Stomach (tissue), 19 donors: ENCODE data around the gene TTLL1. TPM values are rescaled to one million over a fixed set of nuclear protein-coding genes. Genes with fewer than 3 reads are reported as not detected.

Source experiments
- DNase-seq, 2 donors: peaks; one replicate each; pipeline versions ENCODE4 v3.0.0 to v3.0.0-alpha.2; 2013 to 2019
- H3K27ac ChIP-seq, 5 donors: fragments of 200-600 bp in 4 of 5; sonication (generic) in 4 of 5; one replicate each; pipeline ENCODE4 v1.5.1; 2013 to 2019; ENCODE audit warnings: mild to moderate bottlenecking in 1 of 5, moderate library complexity in 1 of 5
- H3K27me3 ChIP-seq, 3 donors: fragments of 200-600 bp; sonication (generic); one replicate each; pipeline ENCODE4 v1.5.1; 2017 to 2019; ENCODE audit warnings: mixed run types in 1 of 3
- H3K36me3 ChIP-seq, 4 donors: fragments of 200-600 bp; sonication (generic); 1 replicate in 3 of 4; 2 replicates in 1 of 4; pipeline ENCODE4 v1.5.1; 2016 to 2019
- H3K4me1 ChIP-seq, 4 donors: fragments of 200-600 bp; sonication (generic); one replicate each; pipeline ENCODE4 v1.5.1; 2016 to 2019
- H3K4me3 ChIP-seq, 4 donors: fragments of 200-600 bp; sonication (generic) in 3 of 4; one replicate each; pipeline ENCODE4 v1.5.1; 2016 to 2019; ENCODE audit warnings: mild to moderate bottlenecking in 1 of 4
- H3K9me3 ChIP-seq, 4 donors: fragments of 200-600 bp; sonication (generic); one replicate each; pipeline ENCODE4 v1.5.1; 2016 to 2019
- CTCF ChIP-seq, 7 experiments: fragments of 450-650 bp in 4 of 7; fragments of 200-600 bp in 3 of 7; sonication (generic) in 3 of 7; IDR thresholded peaks; one replicate each; pipeline ENCODE4 v1.5.1; 2016 to 2019; ENCODE audit warnings: antibody characterized with exemption in 7 of 7, control low read depth in 2 of 7, mild to moderate bottlenecking in 1 of 7
- EP300 ChIP-seq: sonication (generic); formaldehyde crosslinking; IDR thresholded peaks from one replicate; pipeline ENCODE4 v1.6.1; 2017; ENCODE audit warnings: antibody characterized with exemption
- POLR2A ChIP-seq, 4 donors: fragments of 450-650 bp; IDR thresholded peaks; one replicate each; pipeline ENCODE4 v1.6.1; 2016; ENCODE audit warnings: antibody characterized with exemption in 4 of 4, control low read depth in 2 of 4, mild to moderate bottlenecking in 1 of 4, moderate library complexity in 1 of 4
- POLR2AphosphoS5 ChIP-seq, 3 donors: sonication (generic); formaldehyde crosslinking; IDR thresholded peaks; one replicate each; pipeline ENCODE4 v1.6.1; 2016; ENCODE audit warnings: antibody characterized with exemption in 3 of 3
- WGBS, 5 donors: extraction: QIAGEN DNeasy Blood & Tissue Kit in 3 of 5; methylation state at CpG; one replicate each; pipeline versions ENCODE4 v1.1.5 to v1.1.7; 2013 to 2018; 5-methylcytosine and 5-hydroxymethylcytosine counted together
- intact Hi-C: fragments of 100-400 bp; cut with DNase I; formaldehyde crosslinking; loops from one replicate; pipeline ENCODE4 v1.15.1; 2023; ENCODE audit warnings: low total_unique reads
- long read RNA-seq, 10 donors: transcript quantifications; one replicate each; lab custom pipeline, GENCODE V29; 2026
- polyA plus RNA-seq, 3 donors: library from polyadenylated mRNA; stranded (reverse); fragments of 200-250 nt; gene quantifications; one replicate each; pipeline ENCODE4 v1.2.3, GENCODE V29; 2013
- total RNA-seq, 5 donors: library from RNA; depleted of rRNA; stranded (reverse); fragments of >200 nt; gene quantifications; one replicate each; pipeline versions ENCODE4 v1.1.0 to v1.2.3, GENCODE V29; 2014 to 2016
- donor health status: healthy with polysubstance abuse.
- donor health status: Bipolar disorder and iron deficiency.
- donor health status: healthy.

Gene TTLL1
- total RNA-seq (10 to 100 TPM in 1 of 5 donors, 1 to 10 TPM in 2, not detected in 2; 3.3 to 16.3 (median 6.5) TPM), polyA plus RNA-seq (1 to 10 TPM; 3.8 to 5.8 (median 3.8) TPM)
- long read RNA-seq, donor 1, transcript TTLL1-201 (11 exons, 1,645 nt), result major isoform, 5 of 5 reads
- long read RNA-seq, donor 1, partial matches to known transcripts, result 0 of 5 reads
- long read RNA-seq, donor 1, other reads (novel, unspliced or antisense), result 0 of 5 reads
- long read RNA-seq, donor 2, partial matches to known transcripts, result 0 of 3 reads
- long read RNA-seq, donor 2, other reads (novel, unspliced or antisense), result 0 of 3 reads
- long read RNA-seq, donor 3, partial matches to known transcripts, result 0 of 2 reads
- long read RNA-seq, donor 3, other reads (novel, unspliced or antisense), result 0 of 2 reads
- long read RNA-seq, donor 4, partial matches to known transcripts, result 0 of 1 reads
- long read RNA-seq, donor 4, other reads (novel, unspliced or antisense), result 0 of 1 reads
- long read RNA-seq, donor 5, partial matches to known transcripts, result 0 of 4 reads
- long read RNA-seq, donor 5, other reads (novel, unspliced or antisense), result 0 of 4 reads
- long read RNA-seq, donor 6, partial matches to known transcripts, result 0 of 4 reads
- long read RNA-seq, donor 6, other reads (novel, unspliced or antisense), result 0 of 4 reads
- long read RNA-seq, donor 7, partial matches to known transcripts, result 0 of 2 reads
- long read RNA-seq, donor 7, other reads (novel, unspliced or antisense), result 0 of 2 reads
- long read RNA-seq, donor 8, partial matches to known transcripts, result 0 of 1 reads
- long read RNA-seq, donor 8, other reads (novel, unspliced or antisense), result 0 of 1 reads
- long read RNA-seq, donor 9, partial matches to known transcripts, result 0 of 2 reads
- long read RNA-seq, donor 9, other reads (novel, unspliced or antisense), result 0 of 2 reads
- long read RNA-seq, donor 10, result 0 reads

DNA sequence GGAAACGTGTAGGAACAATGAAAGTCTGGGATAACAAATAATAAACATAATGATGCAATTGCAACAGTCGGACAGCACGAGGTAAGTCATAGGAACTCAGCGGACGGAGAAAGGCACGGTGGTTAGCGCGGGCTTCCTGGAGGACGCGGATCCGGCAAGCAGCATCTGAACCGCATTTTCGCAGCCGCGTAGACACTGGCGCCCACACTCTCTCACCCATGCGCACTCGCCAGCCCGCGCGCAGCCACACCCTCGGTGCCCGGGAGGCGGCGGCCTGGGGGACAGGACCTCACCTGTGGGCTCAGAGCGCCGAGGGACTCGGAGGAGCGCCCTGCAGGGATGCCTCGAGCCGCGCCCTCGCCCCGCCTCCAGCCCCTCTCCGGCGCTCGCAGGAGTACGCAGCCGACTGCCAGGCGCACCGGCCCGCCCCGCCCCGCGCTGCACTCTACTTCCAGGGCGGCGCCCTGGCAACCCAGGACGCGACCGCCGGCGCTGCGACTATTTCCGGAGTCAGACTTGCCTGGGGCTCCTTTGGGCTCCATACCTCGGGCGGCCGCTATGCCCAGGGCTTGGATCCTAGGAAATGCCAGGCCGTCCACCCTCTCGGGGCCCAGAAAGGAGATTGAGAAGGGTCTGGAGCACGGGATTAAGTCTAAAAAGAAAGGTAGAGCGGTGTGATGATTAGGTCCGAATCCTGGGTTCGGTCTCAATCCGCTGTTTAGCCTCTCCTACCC lies at the start of gene TTLL1:
TSS of gene TTLL1 (minus strand) at position 408 of the 734 bp plus-strand sequence. CDS start 13,805 bp downstream, outside the sequence.
- 3 to 7% (median 4%) methylated on average over 44 to 64 of the region's 64 CpGs for WGBS, 5 donors

GRCh38 chr22:43136801-43137200 lies 47.6 kb upstream of the TTLL1 start:
- no peak for DNase-seq
- H3K27ac ChIP-seq, result peak overlapping the region in 3 of 5 donors; percentile 27 to 42 (median 39)
- H3K9me3 ChIP-seq, result no peaks in the 10 kb centered on the region
- WGBS, 5 donors, result 65 to 75% (median 69%) methylated on average over 10 of the region's 10 CpGs
- H3K4me1 ChIP-seq, result peaks cover 12 to 45% (median 36%) of the 10 kb centered on the region in 4 donors
- TF ChIP-seq CTCF (IDR thresholded peaks at IDR 0.05) (no peak), EP300 (no peak), POLR2A (IDR thresholded peaks at IDR 0.05) (no peak), POLR2AphosphoS5 (IDR thresholded peaks at IDR 0.05) (no peak)
- intact Hi-C loops, result no loop called here
- no peak overlapping the region for H3K4me3 ChIP-seq
- no peaks in the 10 kb centered on the region for H3K27me3 ChIP-seq
- peaks cover 37 to 94% (median 92%) of the 10 kb centered on the region in 4 donors for H3K36me3 ChIP-seq

More for the DNA sequence above, at the start of gene TTLL1:
- H3K9me3 ChIP-seq, result no peaks in the 10 kb centered on the region
- no peak for TF ChIP-seq EP300
- TF ChIP-seq CTCF (IDR thresholded peaks at IDR 0.05), result peak in 1 of 7 experiments; percentile 3
- peak; percentile 45 to 83 (median 49) for TF ChIP-seq POLR2AphosphoS5 (IDR thresholded peaks at IDR 0.05)
- H3K4me1 ChIP-seq, result peaks cover 5 to 17% (median 13%) of the 10 kb centered on the region in 4 donors
- intact Hi-C loops, result no loop called here
- DNase-seq, result peak; percentile 92 to 97
- H3K36me3 ChIP-seq, result peaks cover 0 to 9% (median 0%) of the 10 kb centered on the region in 4 donors
- H3K27ac ChIP-seq, result peak within 1 kb of the TSS; percentile 52 to 87 (median 72)
- peaks cover 0 to under 1% (median 0%) of the 10 kb centered on the region in 3 donors for H3K27me3 ChIP-seq
- peak within 1 kb of the TSS; percentile 74 to 94 (median 85) for H3K4me3 ChIP-seq

GRCh38 chr22:43136255-43136654 lies 47.1 kb upstream of the TTLL1 start:
- 34 to 46% (median 38%) methylated on average over 9 of the region's 9 CpGs for WGBS, 5 donors
- H3K4me1 ChIP-seq, result peaks cover 7 to 45% (median 35%) of the 10 kb centered on the region in 4 donors
- TF ChIP-seq POLR2AphosphoS5 (IDR thresholded peaks at IDR 0.05), result no peak
- TF ChIP-seq EP300, result no peak
- peak in 5 of 7 experiments; percentile 9 to 59 (median 49) for TF ChIP-seq CTCF (IDR thresholded peaks at IDR 0.05)
- TF ChIP-seq POLR2A (IDR thresholded peaks at IDR 0.05), result no peak
- H3K36me3 ChIP-seq, result peaks cover 37 to 99% (median 97%) of the 10 kb centered on the region in 4 donors
- intact Hi-C loops, result no loop called here
- H3K27me3 ChIP-seq, result no peaks in the 10 kb centered on the region
- DNase-seq, result peak; percentile 58 to 75
- H3K27ac ChIP-seq, result peak overlapping the region in 3 of 5 donors; percentile 27 to 42 (median 39)
- no peaks in the 10 kb centered on the region for H3K9me3 ChIP-seq
- no peak overlapping the region for H3K4me3 ChIP-seq
